GM12872 (cell line): ENCODE results near the gene HTR5A.

Experiments
- CTCF ChIP-seq: IDR thresholded peaks from 3 replicates; pipeline ENCODE4 v1.5.1; 2011; ENCODE audit warnings: low read depth, mild to moderate bottlenecking, low read length, moderate library complexity; ENCODE audit not compliant: insufficient read depth

The HTR5A gene

GRCh38 chr7:155069992-155070751 is at the start of gene HTR5A:
HTR5A (plus strand) TSS chr7:155070324; CDS start chr7:155070900, 576 bp downstream.
- TF ChIP-seq CTCF, result no peak

GRCh38 chr7:155020996-155021395 is 49.1 kb upstream of the HTR5A start:
- TF ChIP-seq CTCF, result no peak

- TF ChIP-seq CTCF, result no peak
These were observed 48.4 kb upstream of the HTR5A start for GRCh38 chr7:155021699-155022145.

GRCh38 chr7:155027879-155028278 is 42.2 kb upstream of the HTR5A start:
- TF ChIP-seq CTCF, result no peak

GRCh38 chr7:155032978-155033377 is 37.1 kb upstream of the HTR5A start:
- TF ChIP-seq CTCF, result 0 out of 3 replicates have a peak, but pooled peaks have one; percentile 6

GRCh38 chr7:155038335-155038734 is 31.8 kb upstream of the HTR5A start:
- no peak for TF ChIP-seq CTCF

GRCh38 chr7:155043756-155044155 is 26.4 kb upstream of the HTR5A start:
- TF ChIP-seq CTCF, result no peak
